Activated naive CD8-positive, alpha-beta T cell treated with anti-CD3 and anti-CD28 coated beads, Interleukin-2, amount 10 ng/mL, durations not matched to agents 7 days and 5 days (primary cell): ENCODE data around the gene SLC2A11. TPM values are rescaled to one million over a fixed set of nuclear protein-coding genes. Genes with fewer than 3 reads are reported as not detected.
"Not testable (repeated sequence)": the region's sequence is repeated elsewhere in the genome, so short reads cannot be mapped to it uniquely, and the experiment has no call there.

ENCODE experiments used
- ATAC-seq: fragments of 150-1000 bp; cut with Tn5 transposase; one replicate; pipeline ENCODE4 v1.10.0; 2021; ENCODE audit warnings: low read depth, moderate library complexity
- POLR2A ChIA-PET: fragments of 350-600 bp; sonication (Branson Sonifier 250); formaldehyde crosslinking; loops from one replicate; lab custom pipeline; 2021; ENCODE audit warnings: antibody characterized with exemption; lab: Charles Lee
- DNase-seq: peaks from one replicate; pipeline ENCODE4 v3.0.0; 2021
- H3K27ac Mint-ChIP-seq: one replicate; pipeline ENCODE4 v1.8.0; 2022; ENCODE audit warnings: mild to moderate bottlenecking, mixed read lengths
- H3K27me3 Mint-ChIP-seq: one replicate; pipeline ENCODE4 v1.8.0; 2022; ENCODE audit warnings: mild to moderate bottlenecking, moderate library complexity, mixed read lengths
- H3K36me3 Mint-ChIP-seq: one replicate; pipeline ENCODE4 v1.8.0; 2021; ENCODE audit warnings: mild to moderate bottlenecking, mixed read lengths
- H3K4me1 Mint-ChIP-seq: one replicate; pipeline ENCODE4 v1.8.0; 2021; ENCODE audit warnings: mixed read lengths
- H3K4me3 Mint-ChIP-seq: one replicate; pipeline ENCODE4 v1.8.0; 2022; ENCODE audit warnings: mild to moderate bottlenecking, moderate library complexity, mixed read lengths
- H3K9me3 Mint-ChIP-seq: one replicate; pipeline ENCODE4 v1.8.0; 2021; ENCODE audit warnings: mixed read lengths
- total RNA-seq, 2 experiments: library from RNA; stranded (reverse); gene quantifications; one replicate each; pipeline ENCODE4 v1.2.3, GENCODE V29; 2021

The SLC2A11 gene
- total RNA-seq, 2 experiments from 2014 or later = 10.0 to 12.1 TPM

- Mint-ChIP-seq H3K4me1 (peaks cover 17% of the 10 kb centered on the region), H3K36me3 (peaks cover 37% of the 10 kb centered on the region)
- H3K4me3 Mint-ChIP-seq, H3K9me3 Mint-ChIP-seq, ATAC-seq, DNase-seq, POLR2A ChIA-PET, H3K27ac Mint-ChIP-seq, H3K27me3 Mint-ChIP-seq: not testable (repeated sequence)
These were observed 42.6 kb downstream of the SLC2A11 start for GRCh38 chr22:23900227-23900626.

- DNase-seq (no peak), ATAC-seq (no peak)
- Mint-ChIP-seq H3K27me3 (no peaks in the 10 kb centered on the region), H3K4me3 (no peak overlapping the region), H3K9me3 (peaks cover 2% of the 10 kb centered on the region), H3K4me1 (peaks cover 15% of the 10 kb centered on the region), H3K27ac (no peak overlapping the region), H3K36me3 (peaks cover 28% of the 10 kb centered on the region)
- POLR2A ChIA-PET = no interaction called here
These were observed 43.9 kb downstream of the SLC2A11 start for GRCh38 chr22:23901600-23901999.

- peaks cover 9% of the 10 kb centered on the region for H3K4me1 Mint-ChIP-seq
- peaks cover 2% of the 10 kb centered on the region for H3K9me3 Mint-ChIP-seq
- POLR2A ChIA-PET = interaction anchor here (0.6 to 2.2 kb wide), 3 partner anchors 9 to 46 kb away, joined by 3 to 7 read pairs (median 4); partner anchors contain the start of genes MIF and SLC2A11
- no peak overlapping the region for H3K27ac Mint-ChIP-seq
- ATAC-seq (no peak), DNase-seq (no peak)
- no peak overlapping the region for H3K4me3 Mint-ChIP-seq
- H3K36me3 Mint-ChIP-seq = peaks cover 21% of the 10 kb centered on the region
- H3K27me3 Mint-ChIP-seq = no peaks in the 10 kb centered on the region
These were observed 45.8 kb downstream of the SLC2A11 start for GRCh38 chr22:23903328-23903971.

GRCh38 chr22:23904573-23905254 lies 47.0 kb downstream of the SLC2A11 start:
- POLR2A ChIA-PET = interaction anchor here (2.2 kb wide), 1 partner anchor 11 kb away, joined by 7 read pairs; the partner anchor contains the start of gene MIF
- no peak for ATAC-seq
- Mint-ChIP-seq H3K27ac (no peak overlapping the region), H3K9me3 (peaks cover under 1% of the 10 kb centered on the region), H3K27me3 (no peaks in the 10 kb centered on the region), H3K4me3 (no peak overlapping the region), H3K36me3 (peaks cover 14% of the 10 kb centered on the region), H3K4me1 (peaks cover 7% of the 10 kb centered on the region)
- DNase-seq = no peak

GRCh38 chr22:23906641-23907040 lies 49.0 kb downstream of the SLC2A11 start:
- Mint-ChIP-seq H3K27me3 (no peaks in the 10 kb centered on the region), H3K4me1 (peaks cover 9% of the 10 kb centered on the region), H3K9me3 (no peaks in the 10 kb centered on the region), H3K4me3 (no peak overlapping the region), H3K27ac (no peak overlapping the region), H3K36me3 (peaks cover 10% of the 10 kb centered on the region)
- POLR2A ChIA-PET = no interaction called here
- DNase-seq = no peak
- no peak for ATAC-seq

GRCh38 chr22:23907423-23907822 lies 49.7 kb downstream of the SLC2A11 start:
- H3K4me1 Mint-ChIP-seq, H3K9me3 Mint-ChIP-seq, H3K27me3 Mint-ChIP-seq, ATAC-seq, H3K4me3 Mint-ChIP-seq, H3K27ac Mint-ChIP-seq, POLR2A ChIA-PET, DNase-seq: not testable (repeated sequence)
- H3K36me3 Mint-ChIP-seq = peaks cover 12% of the 10 kb centered on the region

- Mint-ChIP-seq H3K36me3 (peaks cover 13% of the 10 kb centered on the region), H3K27ac (no peak overlapping the region), H3K27me3 (no peaks in the 10 kb centered on the region), H3K4me3 (no peak overlapping the region), H3K9me3 (no peaks in the 10 kb centered on the region), H3K4me1 (peaks cover 18% of the 10 kb centered on the region)
- ATAC-seq = no peak
- POLR2A ChIA-PET = no interaction called here
- DNase-seq = no peak
These were observed 51.0 kb downstream of the SLC2A11 start for GRCh38 chr22:23908587-23909205.

GRCh38 chr22:23909296-23909898 lies 51.7 kb downstream of the SLC2A11 start:
- POLR2A ChIA-PET = interaction anchor here (4.6 kb wide), 1 partner anchor 16 kb away, joined by 53 read pairs; the partner anchor contains the start of gene MIF
- no peak overlapping the region for H3K27ac Mint-ChIP-seq
- H3K4me1 Mint-ChIP-seq = peaks cover 19% of the 10 kb centered on the region
- peaks cover 13% of the 10 kb centered on the region for H3K36me3 Mint-ChIP-seq
- H3K27me3 Mint-ChIP-seq = no peaks in the 10 kb centered on the region
- H3K9me3 Mint-ChIP-seq = no peaks in the 10 kb centered on the region
- H3K4me3 Mint-ChIP-seq = no peak overlapping the region
- ATAC-seq (no peak), DNase-seq (no peak)

GRCh38 chr22:23910496-23911190 lies 53.0 kb downstream of the SLC2A11 start:
- POLR2A ChIA-PET = interaction anchor here (0.8 to 4.6 kb wide), 2 partner anchors 17 to 53 kb away, joined by 3 to 53 read pairs; partner anchors contain the start of genes MIF and SLC2A11
- H3K9me3 Mint-ChIP-seq = no peaks in the 10 kb centered on the region
- no peak overlapping the region for H3K4me3 Mint-ChIP-seq
- DNase-seq (no peak), ATAC-seq (no peak)
- H3K36me3 Mint-ChIP-seq = peaks cover 16% of the 10 kb centered on the region
- no peak overlapping the region for H3K27ac Mint-ChIP-seq
- peaks cover 29% of the 10 kb centered on the region for H3K4me1 Mint-ChIP-seq
- no peaks in the 10 kb centered on the region for H3K27me3 Mint-ChIP-seq

GRCh38 chr22:23911318-23911980 lies 53.8 kb downstream of the SLC2A11 start:
- H3K27ac Mint-ChIP-seq = no peak overlapping the region

GRCh38 chr22:23912293-23912903 lies 54.7 kb downstream of the SLC2A11 start:
- DNase-seq = no peak
- H3K4me1 Mint-ChIP-seq = peaks cover 29% of the 10 kb centered on the region
- H3K27ac Mint-ChIP-seq = no peak overlapping the region
- no peaks in the 10 kb centered on the region for H3K27me3 Mint-ChIP-seq
- H3K9me3 Mint-ChIP-seq = no peaks in the 10 kb centered on the region
- no peak overlapping the region for H3K4me3 Mint-ChIP-seq
- peaks cover 24% of the 10 kb centered on the region for H3K36me3 Mint-ChIP-seq
- POLR2A ChIA-PET = interaction anchor here (0.7 to 4.6 kb wide), 4 partner anchors 19 to 244 kb away, joined by 3 to 53 read pairs (median 6); partner anchors contain the start of gene MIF
- no peak for ATAC-seq

More at GRCh38 chr22:23911318-23911980, 53.8 kb downstream of the SLC2A11 start:
- Mint-ChIP-seq H3K9me3 (no peaks in the 10 kb centered on the region), H3K4me1 (peaks cover 29% of the 10 kb centered on the region), H3K4me3 (no peak overlapping the region), H3K27me3 (no peaks in the 10 kb centered on the region), H3K36me3 (peaks cover 22% of the 10 kb centered on the region)
- DNase-seq (no peak), ATAC-seq (no peak)
- POLR2A ChIA-PET = interaction anchor here (0.8 to 4.6 kb wide), 2 partner anchors 18 to 54 kb away, joined by 3 to 53 read pairs; partner anchors contain the start of genes MIF and SLC2A11

- Mint-ChIP-seq H3K36me3 (peaks cover 30% of the 10 kb centered on the region), H3K4me1 (peaks cover 29% of the 10 kb centered on the region), H3K27me3 (no peaks in the 10 kb centered on the region), H3K27ac (peak overlapping the region; percentile 96), H3K9me3 (no peaks in the 10 kb centered on the region), H3K4me3 (peak overlapping the region; percentile 93)
- ATAC-seq = no peak
- POLR2A ChIA-PET = interaction anchor here (0.7 to 4.6 kb wide), 6 partner anchors 10 to 514 kb away, joined by 3 to 53 read pairs (median 4); partner anchors contain the start of genes ADORA2A and MIF
- DNase-seq = no peak
These were observed 55.6 kb downstream of the SLC2A11 start for GRCh38 chr22:23913306-23913660.
